Myometrial cell (primary cell): Measurements from ENCODE around the gene OCIAD2. TPM values are rescaled to one million over a fixed set of nuclear protein-coding genes. Genes with fewer than 3 reads are reported as not detected.

ENCODE experiments used
- total RNA-seq: library from RNA; depleted of rRNA; stranded (reverse); fragments of >200 nt; gene quantifications from 2 replicates; pipeline ENCODE4 v1.2.3, GENCODE V29; 2015

OCIAD2 gene
- total RNA-seq: 27.3 and 28.8 TPM in 2 replicates

GRCh38 chr4:48906206-48907173 lies at the start of gene OCIAD2:
OCIAD2 (minus strand) TSS chr4:48906774; CDS start chr4:48904549, 2,225 bp downstream.

Other genes starting within 250 kb of the OCIAD2 start
- gene FRYL, start 126.5 kb downstream of the OCIAD2 start, total RNA-seq: 12.4 and 49.1 TPM in 2 replicates
- 94.3 and 161 TPM in 2 replicates for gene OCIAD1, start 75.7 kb downstream of the OCIAD2 start, total RNA-seq
- not detected in 2 replicates for gene CWH43, start 79.5 kb upstream of the OCIAD2 start, total RNA-seq